GM19328 (cell line): ENCODE data around the gene RASGRF2.

Experiments
- ATAC-seq: cut with Tn5 transposase; IDR thresholded peaks from one replicate; pipeline ENCODE4 v1.9.1; 2021; ENCODE audit warnings: mild to moderate bottlenecking, moderate library complexity; ENCODE audit not compliant: unreplicated experiment

The RASGRF2 gene

DNA sequence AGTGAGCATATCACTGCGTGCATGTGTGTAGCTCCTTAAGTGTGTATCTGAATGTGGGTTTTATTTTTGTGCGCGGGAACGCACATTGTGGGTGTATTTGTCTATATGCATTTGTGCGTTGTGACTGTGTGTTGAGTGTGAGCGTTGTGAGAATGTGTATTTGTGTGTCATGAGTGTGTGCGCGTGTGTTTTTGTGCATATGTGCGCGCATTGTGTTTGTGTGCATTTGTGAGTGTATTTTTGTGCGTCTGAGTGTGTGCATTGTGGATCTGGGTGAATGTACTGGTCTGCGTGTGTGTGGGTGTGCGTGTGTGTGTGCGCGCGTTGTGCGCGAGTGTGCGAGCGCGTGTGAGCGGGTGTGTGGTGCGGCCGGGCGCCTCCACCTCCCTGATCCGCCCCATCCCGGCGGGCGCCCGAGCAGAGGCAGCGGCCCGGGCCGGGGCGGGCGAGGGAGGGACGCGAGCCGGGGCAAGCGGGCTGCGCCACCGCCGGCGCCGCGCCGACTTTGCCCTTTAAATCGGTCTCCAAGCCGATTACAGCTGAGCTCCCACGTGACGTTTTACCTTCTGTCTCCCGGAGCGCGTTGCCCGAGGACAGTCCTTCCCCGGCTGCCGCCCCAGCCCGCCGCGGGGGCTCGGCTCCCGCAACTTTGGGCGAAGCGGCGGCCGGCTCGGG, at the start of gene RASGRF2:
Gene RASGRF2, plus strand, starts transcription at position 596 of the 675 bp plus-strand sequence. CDS start 376 bp downstream, outside the sequence.
- ATAC-seq: no peak

GRCh38 chr5:80912479-80912878, 47.7 kb upstream of the RASGRF2 start:
- ATAC-seq: no peak

GRCh38 chr5:80915716-80916115, 44.4 kb upstream of the RASGRF2 start:
- ATAC-seq: no peak

- no peak for ATAC-seq
Measured at GRCh38 chr5:80916676-80917075, 43.5 kb upstream of the RASGRF2 start.

GRCh38 chr5:80917631-80918030, 42.5 kb upstream of the RASGRF2 start:
- ATAC-seq: no peak

DNA sequence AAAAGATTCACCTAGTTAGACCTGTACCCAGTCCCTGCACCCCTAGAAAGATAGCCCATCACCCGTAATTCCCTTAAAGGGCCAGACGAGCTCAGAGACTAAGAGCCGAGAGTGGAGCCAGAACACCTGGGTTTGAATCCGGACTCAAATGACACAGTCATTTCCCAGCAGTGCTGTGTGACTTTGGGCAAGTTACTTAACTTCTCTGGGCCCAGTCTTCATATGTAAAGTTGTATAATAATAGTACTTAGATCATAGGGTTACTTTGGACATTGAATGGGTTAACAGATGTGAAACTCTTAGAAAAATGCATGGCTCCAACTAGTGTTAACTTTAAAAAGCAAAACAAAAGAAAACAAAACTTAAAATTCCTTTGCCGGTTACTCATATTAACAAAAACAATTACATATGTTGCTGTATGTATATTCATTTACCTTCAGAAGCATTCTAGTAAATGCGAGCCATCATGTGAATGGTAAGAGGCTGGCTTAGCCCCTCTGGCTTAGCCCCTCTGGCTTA, 40.4 kb upstream of the RASGRF2 start:
- ATAC-seq: no peak

DNA sequence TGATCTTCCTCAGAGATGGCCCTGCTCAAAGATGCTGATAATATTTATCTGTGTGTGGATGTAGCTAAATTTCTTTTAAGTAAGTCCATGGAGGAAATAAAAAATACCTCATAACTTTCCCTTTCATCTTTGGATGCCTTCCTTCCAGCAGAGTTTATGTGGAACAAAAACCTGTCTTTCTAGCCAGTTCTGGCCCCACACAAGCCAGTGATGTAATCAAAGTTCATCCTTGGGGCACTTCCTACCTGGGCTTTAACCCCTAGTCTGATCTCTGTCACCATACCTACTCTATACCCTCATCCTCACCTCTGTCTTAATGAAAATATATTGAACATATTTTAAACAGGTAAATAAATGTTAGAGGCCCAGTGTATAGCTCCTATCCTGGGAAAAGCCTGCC, 39.8 kb upstream of the RASGRF2 start:
- no peak for ATAC-seq

GRCh38 chr5:80921026-80921425, 39.1 kb upstream of the RASGRF2 start:
- ATAC-seq: no peak

GRCh38 chr5:80925931-80926330, 34.2 kb upstream of the RASGRF2 start:
- ATAC-seq: no peak

DNA sequence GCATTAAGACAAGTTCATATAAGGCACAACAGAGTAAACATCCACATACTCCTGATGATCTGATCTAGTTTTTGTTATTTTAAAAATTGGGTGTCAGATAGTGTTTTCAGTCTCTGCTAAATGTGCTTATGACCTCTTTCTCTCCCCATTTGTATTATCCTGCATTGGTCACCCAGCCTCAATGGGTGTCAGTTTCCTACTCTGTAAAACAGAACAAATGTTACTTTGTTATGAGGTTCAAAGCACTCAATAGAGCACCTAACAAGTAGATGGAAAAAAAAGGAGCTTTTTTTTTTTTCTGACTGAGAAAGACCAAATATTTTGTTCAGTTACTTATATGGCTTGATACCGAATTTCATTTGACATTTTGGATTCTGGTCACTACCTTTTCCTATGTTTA, 33.6 kb upstream of the RASGRF2 start:
- ATAC-seq: no peak

- ATAC-seq: no peak
Measured at GRCh38 chr5:80926979-80927656, 33.0 kb upstream of the RASGRF2 start.

GRCh38 chr5:80928073-80928472, 32.1 kb upstream of the RASGRF2 start:
- ATAC-seq: no peak

DNA sequence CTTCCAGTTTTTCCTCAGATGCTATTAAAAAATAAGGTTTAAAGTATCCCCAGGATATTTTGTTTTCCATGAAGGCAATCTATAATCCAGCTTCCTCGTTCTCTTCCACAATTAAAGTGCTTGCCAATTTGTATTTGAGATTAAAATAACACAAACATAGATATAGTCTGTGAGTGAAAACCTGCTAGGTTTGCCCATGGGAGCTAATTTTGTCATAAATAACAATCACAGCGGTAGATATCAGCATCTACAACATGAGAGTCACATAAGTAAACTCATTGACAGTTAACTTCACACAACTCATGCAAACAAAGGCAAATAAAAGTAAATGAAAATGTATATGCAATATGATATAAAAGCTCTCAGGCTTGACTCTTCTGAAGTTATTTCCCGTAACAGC, 29.2 kb upstream of the RASGRF2 start:
- ATAC-seq: no peak

DNA sequence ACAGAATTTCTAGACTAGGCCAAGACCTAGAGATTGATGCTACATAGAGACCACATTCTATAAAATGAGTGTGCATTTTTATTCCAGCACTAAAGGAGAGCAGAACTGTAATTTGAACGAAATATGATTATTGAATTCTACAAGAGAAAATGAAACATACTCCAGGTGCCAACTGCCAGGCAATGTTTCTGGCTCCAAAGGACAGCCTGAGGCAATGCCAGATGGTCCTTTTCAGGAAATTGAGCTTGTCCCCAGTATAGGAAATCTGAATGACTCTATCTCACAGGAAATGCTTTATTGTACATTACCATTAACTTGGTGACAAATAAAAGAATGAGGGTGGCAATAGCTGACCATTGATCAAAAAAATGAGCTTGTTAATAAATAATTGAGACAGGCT, 28.8 kb upstream of the RASGRF2 start:
- no peak for ATAC-seq

GRCh38 chr5:80933036-80933435, 27.1 kb upstream of the RASGRF2 start:
- ATAC-seq: no peak

DNA sequence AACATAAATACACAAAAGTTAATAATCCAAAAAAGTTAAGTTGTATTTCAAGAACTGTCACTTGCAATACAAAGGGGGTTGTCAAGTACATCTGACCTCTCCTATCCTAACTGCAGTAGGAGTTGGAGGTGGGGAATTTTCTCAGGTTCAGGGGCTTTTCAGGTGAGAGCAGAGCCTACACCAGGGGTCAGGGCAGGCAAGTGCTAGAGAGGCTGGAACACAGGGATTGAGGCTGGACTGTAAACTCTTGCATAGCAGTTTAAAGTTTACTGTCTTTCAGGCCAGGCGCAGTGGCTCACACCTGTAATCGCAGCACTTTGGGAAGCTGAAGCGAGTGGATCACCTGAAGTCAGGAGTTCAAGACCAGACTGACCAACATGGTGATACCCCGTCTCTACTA, 25.4 kb upstream of the RASGRF2 start:
- no peak for ATAC-seq

- ATAC-seq: no peak
Measured at GRCh38 chr5:80935811-80936385, 24.3 kb upstream of the RASGRF2 start.

DNA sequence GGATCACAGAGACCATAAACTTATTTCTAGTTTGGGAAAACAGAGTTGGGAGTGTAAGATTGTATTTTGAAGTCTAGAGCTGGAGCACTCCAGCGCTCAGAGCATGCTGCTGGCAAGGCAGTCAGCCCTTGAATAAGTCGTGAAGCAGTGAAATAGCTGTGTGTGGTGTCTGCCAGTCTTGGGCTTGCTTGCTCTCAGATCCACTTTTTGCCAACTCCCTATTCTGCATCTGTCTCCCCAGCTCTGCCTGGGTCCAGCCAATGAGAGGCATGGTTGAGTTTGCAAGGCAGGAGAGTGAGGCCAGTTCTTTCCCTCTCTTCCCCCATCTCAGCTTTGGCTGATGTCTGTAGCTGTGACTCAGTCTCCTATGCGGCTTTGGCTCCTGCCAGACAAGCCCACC, 23.3 kb upstream of the RASGRF2 start:
- ATAC-seq: no peak

DNA sequence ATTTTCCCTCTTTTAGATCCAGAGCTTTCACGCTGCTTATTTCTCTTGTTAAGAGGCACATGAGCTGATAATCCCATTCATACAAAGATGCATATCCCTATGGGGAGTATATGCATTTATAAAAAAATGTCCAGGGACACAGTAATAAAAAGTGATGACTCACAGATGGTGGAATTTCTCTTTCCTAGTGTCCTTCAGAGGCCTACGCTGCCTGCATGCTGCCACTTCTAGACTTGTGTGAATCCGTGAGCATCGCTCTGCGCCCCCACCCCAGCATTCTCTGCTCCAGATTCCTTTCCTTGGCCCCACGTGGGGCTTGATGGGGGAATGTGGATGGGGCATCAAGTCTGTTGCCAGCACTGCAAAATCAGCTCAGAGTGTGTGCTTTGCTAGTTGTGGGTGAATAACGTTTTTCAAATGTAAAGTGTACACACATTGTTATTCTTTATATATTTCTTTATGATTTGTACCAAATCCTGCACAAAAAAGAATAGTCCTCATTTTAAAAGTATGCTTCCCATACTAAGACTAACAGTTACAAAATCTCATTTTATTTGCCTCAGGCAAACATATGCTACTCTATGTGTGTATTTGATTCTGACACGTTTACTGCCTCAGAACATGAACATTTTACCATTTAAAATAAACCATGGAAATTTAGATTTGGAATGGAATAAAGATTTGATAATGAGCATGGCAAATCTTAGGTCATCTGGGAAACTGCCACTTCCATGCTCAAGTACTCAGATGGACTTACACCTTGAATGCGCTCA, 22.4 kb upstream of the RASGRF2 start:
- no peak for ATAC-seq

DNA sequence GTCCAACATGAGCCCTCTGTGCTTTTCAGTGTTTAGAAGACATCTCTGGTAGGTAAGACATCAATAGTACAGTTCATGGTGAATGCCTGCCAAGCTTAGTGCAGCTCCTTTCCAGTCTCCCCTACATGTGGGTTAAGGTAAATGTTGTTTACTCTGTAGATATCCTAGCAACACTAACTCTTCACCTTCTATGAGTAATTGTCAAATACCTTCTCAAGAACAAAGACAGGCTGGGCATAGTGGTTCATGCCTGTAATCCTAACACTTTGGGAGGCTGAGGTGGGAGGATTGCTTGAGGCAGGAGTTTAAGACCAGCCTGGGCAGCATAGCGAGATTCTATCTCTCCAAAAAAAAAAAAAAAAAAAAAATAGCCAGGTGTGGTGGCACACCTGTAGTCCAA, 18.7 kb upstream of the RASGRF2 start:
- ATAC-seq: no peak

GRCh38 chr5:80951366-80951765, 8.8 kb upstream of the RASGRF2 start:
- ATAC-seq: no peak
